DMS 273 treated with DMSO at 0.1 percent for 48 hours (cell line): Measurements from ENCODE around the gene RAPGEF3.

Experiments
- DNase-seq: peaks from one replicate; lab custom pipeline; 2025; lab: John Stamatoyannopoulos, UW

RAPGEF3 gene

DNA sequence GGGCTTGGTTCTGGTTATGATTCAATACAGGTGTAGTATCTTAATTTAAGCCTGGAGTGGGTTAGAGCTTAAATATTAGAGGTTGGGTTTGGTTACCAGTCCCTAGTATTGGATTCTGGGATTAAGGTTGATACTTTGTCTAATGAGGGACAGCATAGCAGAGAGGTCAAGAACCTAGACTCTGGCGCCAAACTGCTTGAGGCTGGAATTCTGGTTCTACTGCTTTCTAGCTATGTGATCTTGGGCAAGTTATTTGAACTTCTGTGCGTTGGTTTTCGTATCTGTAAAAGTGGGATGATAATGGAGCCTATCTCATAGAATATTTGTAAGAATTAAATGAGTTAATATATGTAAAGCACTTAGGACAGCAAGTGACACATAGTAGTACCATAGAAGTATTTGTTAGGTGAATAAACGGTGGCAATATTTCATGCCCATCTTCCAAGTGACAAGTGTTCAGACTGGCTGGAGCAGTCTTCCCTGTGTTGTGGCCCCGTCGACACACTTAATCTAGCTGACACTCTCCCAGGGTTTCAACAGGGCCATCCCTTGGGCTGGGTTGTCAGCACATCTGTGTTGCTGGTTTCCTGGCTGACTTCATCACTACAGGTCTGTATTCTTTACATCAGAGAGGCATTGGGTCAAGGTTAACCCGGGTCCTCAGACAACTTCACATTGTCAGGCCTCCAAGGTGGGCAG lies 36.4 kb downstream of the RAPGEF3 start:
- DNase-seq = no peak

DNA sequence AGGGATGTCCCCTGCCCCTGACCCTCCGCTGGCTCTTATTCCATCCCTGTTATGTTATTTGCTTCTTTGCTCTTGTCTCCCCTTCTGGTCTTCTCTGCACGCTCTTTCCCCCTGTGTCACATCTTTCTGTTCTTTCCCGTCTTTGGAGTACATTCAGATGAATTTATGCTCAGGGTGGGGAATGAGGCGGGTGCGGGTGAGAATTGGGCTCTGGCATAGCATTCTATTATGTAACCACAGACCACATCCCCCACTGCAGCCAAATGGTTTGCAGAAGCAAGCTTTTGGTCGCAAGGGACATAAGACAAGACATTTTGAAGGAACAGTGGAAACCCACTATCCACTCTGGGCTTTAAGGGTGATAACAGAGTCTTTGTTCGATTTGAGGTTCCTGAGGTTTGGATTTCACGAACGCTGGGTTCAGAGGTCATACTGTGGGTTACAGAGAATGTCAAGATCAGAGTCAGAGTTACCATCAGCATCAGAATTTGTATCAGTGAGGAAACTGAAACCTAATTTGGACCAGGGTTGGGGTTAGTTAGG lies 37.2 kb downstream of the RAPGEF3 start:
- no peak for DNase-seq

DNA sequence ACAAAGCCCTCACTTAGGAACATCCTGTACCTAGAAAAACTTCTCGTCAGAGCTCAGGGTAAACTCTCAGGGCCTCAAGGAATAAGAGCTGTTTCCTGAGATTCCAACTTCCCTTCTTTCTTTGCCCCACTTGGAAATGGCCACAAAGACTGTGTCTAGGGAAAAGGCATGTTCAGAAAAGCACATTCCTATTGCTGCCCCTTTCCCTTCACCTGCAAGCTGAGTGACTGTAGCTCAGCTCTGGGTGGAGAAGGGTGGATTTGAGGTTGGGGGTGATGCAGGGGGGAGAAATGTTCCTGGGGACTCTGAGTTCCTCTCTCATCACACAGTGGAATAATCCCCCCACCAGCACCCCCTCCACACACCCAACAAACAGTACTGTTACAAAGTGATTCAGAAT lies 40.1 kb downstream of the RAPGEF3 start:
- no peak for DNase-seq

DNA sequence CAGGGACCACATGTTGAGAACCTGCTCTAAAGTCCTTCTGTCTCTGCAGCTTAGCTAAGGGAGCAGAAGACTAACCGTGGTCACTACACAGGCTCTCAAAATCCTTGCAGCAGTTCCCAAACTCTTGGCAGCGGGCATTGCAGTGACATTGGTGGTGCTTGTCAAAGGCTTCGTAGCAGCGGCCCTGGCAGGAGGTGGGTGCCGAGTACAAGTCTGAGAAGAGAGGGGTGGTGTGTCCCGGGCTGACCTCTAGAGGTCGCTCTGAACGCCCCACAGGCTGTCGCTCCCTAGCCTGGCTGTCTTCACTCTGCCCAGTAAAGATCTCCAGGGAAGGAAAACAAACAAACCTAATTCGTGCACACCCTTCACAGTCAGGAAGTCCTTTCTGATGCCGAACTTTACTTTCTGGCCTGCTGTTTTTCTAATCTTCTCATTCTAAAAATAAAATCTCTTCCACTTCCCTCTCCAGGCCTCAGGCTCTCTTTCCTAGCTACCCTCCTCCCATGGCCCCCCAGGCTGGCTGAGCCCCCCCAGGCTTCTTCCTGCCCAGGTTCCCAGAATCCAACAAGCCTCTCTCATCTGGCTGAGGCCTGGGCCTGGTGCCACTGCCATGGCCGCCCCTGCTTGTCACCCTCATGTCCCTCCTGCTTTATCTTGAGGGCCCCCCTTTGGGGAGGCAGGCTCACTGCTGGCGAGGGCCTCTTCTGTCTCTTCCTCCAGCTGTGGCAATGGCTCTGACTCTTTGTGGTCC lies 41.1 kb downstream of the RAPGEF3 start:
- peak; percentile 24 for DNase-seq

DNA sequence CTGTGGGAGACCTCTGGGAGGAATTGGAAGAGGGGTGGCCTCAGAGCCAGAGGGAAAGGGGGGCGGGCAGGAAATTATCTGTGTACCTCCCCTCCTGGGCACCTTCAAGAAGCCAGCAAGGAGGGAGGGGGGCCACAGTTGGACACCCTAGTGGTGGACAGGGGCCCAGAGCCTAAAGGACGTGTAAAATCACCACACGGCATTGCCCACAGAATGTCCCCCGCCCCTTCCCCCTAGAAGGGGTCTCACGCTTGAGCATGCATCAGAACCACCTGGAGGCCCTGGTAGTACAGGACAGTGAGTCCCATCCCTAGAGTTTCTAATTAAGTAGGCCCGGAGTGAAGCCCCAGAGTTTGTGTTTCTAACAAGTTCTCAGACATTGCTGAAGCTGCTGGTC lies 41.6 kb downstream of the RAPGEF3 start:
- DNase-seq = no peak

DNA sequence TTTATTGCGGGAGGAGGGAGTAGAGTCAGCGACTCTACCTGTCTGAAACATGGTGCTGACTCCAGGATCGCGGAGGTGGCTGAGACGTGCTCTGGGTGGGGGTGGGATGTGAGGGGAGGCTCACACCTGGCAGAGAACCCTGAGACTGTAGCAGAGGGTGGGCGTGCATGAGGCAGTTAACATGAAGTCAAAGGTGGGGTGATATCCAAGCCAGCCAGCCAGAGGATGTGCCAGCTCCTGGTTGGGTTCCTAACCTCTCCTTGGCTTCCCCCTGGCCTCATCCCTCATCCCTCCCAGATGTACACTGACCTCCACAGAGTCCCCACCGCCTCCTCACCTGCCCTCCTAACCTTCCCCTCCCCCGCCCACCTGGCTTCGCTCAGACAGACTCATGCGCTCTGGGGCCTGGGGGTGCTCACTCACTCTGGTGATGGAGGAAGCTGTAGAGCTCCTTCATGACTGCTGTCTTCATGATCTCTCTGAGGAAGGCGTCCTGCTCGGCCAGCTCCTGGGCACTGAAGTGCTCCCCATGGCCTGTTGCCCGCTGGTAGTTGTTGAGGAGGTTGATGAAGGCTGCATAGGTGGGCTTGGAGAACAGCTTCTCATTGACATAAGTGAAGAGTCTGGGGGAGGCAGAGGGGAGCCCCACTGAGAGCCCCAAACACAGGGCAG lies 42.7 kb downstream of the RAPGEF3 start:
- no peak for DNase-seq

DNA sequence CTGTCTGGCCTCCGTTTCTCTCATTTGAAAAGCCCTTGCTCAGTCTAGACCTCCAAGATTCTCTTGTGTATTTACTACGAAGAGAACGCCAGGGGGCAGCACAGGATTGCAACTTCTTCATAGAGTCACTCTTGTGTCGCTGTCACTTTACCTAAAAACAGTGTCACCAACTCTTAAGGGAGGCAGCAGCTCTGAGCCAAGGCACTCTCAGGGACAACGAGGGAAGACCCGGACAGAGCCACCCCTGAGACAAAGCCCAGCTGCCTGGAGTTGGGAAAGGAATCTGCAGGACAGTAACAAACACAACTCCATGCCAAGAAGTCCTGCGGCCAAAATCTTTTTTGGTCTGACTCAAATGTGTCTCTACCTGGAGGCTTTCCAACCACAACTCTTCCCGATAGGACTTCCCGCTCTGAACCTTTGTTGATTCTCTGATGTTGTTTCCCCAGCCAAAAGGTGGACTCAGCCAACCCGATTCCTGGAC lies 43.2 kb downstream of the RAPGEF3 start:
- no peak for DNase-seq

DNA sequence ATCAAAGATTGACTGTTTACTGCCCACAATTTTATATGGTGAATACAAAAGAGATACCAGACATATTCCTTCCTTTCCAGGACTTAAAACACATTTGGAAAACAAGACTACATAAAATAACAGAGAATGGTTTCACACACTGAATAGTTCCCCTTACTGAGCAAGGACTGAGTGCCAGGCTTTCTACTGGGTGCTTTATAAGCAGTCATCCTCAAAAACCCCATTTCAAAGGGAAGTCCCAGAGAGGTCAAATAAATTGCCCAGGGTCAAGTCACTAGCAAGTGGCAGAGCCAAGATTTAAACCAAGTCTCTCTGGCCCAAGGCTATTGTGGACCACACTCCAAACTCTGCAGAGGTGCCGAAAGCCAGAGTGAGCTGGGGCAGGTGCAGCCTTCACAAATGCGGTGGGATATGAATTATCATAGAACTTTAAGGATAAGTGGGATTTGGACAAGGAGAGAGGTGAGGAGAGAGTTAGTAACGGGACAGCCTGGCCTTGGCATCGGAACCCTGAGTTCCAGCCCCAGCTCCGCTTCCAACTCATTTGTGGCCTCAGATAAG lies 43.8 kb downstream of the RAPGEF3 start:
- no peak for DNase-seq

DNA sequence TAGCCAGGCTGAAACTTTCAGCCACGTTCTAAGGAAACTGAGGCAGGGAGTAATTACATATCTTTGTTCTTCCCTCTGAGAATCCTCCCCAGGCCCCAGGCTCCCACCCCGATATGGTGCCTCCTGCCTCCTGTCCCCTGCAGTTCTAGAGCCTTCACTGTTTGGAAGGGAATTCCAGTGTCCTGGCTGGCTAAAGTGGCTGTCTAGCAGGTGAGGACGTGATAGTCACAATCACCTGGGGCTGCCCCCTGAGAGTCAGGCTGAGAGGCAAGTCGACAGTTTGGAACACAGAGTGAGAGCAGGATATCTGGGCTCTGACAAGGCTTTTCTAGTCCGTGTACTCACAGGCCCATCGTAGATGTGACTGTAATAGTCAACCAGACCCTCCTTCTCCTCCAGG lies 46.5 kb downstream of the RAPGEF3 start:
- DNase-seq = no peak

DNA sequence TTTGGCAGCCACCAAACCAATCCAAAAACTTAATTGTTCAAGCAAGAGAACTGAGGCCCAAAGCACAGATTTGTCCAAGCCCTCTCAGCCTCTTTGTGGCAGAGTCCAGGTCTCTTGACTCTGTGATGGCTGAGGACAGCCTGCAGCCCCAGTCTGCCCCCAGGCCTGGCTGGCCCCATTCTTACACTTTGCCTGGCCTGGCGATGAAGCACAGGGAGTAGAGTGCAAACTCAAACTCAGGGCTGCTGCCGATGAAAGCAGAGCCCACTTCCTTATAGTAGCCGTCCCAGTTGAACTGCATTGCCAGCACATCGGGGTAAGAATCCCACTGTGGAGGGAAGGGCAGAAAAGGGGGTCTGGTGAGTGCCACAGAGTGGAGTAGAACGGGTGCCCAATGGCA lies 47.2 kb downstream of the RAPGEF3 start:
- no peak for DNase-seq

DNA sequence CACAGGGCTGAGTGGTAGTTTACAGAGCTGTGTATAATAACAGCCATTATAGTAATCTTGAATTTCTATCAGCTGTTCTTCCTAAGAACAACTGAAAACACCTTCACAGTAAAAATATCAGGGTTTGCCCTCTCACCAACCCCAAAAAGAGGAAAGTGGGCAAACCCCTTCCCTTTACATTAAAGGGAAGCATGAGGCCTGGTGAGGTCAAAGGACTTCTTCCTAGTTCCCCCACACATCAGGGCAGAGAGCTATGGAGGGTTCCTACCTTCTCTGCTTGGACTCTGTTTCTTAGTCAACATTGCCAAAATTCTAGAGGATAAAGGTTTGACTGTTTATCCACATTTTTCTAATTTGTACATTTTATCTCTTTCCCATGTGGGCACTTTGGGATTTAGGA lies 48.4 kb downstream of the RAPGEF3 start:
- no peak for DNase-seq

DNA sequence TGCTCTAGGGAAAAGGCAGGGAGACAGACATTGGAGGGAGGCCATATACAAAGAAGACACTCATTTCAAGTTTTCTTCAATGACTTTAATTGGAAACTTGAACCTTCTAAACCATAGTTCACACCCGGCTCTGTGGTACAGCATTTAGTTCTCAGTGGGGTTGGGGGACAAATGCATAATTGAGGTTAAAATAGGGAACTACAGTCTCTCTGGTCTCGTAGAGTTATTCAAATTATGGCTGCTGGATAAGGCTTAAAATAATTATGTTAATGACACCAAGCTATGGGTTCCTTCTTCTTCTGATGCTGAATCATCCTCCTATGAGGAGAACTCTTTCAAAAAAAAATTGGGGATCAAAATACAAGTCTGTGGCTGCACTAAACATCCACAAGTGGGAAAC lies 49.0 kb downstream of the RAPGEF3 start:
- no peak for DNase-seq

DNA sequence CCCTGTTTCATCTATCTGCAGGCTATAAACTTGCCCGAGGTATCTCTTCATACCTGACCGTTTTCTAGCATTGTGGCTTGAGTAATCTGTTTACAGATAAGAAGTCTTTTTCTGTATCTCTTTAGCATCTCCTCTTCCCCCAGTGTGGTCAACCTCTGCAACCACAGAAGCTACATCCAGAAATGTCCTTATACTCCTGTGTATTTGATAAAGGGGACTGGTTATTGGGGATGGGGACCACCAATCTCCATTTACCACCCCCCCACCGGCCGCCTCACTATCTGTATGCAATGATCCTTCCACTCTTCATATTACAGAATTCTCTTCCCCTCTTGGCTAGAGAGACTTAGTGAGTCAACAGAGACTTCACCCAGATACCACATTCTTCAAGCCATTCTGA lies 49.4 kb downstream of the RAPGEF3 start:
- no peak for DNase-seq

DNA sequence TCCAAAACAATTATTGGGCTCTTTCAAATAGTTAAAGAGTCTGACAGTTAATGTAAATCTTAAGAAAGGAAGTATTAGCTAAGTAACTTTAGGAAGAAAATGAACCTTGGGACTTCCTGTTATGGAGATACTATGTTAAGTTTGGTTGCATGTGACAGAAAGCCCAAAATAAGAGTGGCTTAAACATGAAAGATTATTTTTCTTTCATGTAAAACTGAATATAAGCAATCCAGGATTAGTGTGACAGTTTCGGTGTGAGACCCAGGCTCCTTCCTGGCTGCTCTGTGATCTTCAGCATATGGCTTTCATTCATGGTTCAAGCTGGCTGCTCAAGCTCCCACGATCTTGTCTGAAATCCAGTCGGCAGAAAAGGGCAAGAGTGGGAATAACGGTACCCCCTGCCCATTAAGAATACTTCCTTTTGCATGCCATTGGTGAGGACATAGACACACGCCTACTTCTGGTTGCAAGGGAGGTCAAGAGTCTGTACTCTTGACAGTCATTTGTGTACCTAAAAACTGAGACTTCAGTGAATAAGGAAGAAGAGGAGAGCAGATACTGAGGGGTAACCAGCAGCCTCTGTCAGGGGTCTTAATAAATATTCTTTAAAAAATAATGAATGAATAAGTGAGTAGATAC lies 50.7 kb downstream of the RAPGEF3 start:
- no peak for DNase-seq

DNA sequence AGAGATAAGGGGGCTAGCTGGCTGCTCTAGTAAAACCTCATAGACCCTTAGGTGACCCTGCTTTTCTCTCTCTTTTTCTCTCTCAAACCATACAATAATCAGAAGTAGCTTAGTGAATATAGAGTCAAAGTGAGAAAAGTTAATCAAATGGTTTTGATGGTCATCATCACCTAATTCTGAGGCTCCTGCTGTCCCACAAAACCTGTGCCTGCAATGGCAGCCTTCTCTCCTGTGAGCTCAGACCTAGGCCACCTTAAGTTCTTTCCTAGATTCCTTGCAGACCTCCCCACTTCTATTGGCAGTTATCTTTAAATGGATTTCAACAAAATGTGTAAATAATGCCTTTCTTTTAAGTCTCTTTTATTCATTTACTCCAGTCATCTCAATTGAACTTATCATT lies 51.3 kb downstream of the RAPGEF3 start:
- no peak for DNase-seq

DNA sequence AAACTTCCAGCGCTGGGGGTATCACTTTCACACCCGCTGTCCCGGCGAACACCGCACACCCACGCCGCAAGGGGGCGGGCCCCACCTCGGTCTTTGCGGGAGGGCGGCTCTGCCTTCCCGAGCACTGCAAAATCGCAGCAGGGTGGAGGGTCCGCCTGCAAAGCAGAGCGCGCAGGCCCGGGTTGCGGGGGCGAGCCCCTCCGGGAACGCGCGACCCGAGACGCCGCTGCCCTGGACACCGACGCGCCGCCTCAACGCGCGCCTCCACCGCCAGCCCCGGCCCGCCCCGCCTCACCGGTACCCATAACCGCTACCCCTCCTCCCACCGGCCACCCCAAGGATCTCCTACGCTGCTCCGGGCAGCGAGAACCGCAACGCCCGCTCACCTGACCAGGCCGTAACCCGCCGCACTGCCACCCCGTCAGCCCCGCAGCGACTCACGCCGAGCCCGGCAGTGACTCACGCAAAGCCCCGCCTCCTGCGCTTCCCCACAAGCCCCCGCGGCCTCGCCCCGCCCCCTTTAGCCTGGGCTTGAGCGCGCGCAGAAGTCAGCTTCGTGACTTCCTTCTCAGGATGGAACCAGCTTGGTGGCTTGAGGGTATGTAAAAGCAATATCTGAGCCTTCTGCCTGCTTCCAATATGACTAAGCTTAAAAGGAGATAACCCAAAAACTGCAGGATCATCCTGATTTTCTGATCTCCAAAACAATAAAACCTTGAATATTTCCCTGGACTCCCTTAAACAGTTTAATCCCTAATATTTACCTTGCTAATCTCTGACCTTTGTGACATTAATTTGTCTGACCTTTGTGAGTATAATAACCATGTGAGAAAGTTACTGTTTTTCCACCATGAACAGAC lies 52.9 kb downstream of the RAPGEF3 start, which contains the start of gene RPAP3:
Gene RPAP3, minus strand, starts transcription at position 465 of the 860 bp plus-strand sequence. CDS start 3,190 bp downstream, outside the sequence.
- peak; percentile 58 for DNase-seq

DNA sequence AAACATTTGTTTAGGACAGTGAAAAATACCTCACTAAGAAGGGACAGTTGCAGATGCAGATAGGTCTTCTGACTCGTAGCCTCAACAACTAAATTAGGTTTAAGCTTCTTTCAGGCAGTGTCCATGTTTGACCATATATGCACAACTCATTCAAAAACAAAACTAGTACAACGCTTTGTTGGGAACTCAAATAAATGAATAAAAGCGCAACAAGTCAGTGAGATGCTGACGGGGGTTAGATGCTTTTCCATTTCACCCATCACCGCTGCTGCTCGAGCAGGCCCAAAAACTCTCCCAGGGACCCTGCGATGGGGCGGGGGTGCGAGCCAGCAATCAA lies 53.5 kb downstream of the RAPGEF3 start:
- no peak for DNase-seq

DNA sequence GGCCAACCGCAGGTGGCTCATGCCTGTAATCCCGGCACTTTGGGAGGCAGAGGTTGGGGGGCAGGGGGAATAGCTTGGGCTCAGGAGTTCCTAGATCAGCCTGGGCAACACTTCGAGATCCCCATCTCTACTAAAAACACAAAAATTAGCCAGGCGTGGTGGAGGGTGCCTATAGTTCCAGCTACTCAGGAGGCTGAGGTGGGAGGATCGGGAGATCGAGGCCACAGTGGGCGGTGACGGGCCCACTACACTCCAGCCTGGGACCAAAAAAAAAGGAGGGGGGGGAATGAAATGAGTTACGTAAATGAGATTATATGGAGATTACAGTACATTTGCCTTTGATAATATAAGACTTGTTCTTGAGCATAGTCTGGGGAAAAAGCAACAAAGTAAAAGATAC lies 54.0 kb downstream of the RAPGEF3 start:
- no peak for DNase-seq

DNA sequence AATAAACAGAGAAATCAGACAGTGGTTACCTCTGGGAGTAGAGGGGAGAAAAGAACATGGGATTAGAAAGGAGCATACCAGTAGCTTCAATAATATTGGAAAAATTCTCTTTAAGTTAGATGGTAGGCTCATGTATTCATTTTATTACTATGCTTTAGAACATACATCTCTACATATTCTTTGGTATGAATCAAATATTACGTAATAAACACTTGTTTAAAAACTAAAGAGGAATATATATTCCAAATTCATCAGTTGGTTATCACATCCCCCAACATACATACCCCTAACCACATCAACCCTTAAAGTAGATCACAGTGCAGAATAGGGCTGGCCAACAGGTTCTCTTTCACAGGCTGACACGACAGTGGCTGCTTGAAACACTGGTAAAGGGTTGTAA lies 58.4 kb downstream of the RAPGEF3 start:
- no peak for DNase-seq

DNA sequence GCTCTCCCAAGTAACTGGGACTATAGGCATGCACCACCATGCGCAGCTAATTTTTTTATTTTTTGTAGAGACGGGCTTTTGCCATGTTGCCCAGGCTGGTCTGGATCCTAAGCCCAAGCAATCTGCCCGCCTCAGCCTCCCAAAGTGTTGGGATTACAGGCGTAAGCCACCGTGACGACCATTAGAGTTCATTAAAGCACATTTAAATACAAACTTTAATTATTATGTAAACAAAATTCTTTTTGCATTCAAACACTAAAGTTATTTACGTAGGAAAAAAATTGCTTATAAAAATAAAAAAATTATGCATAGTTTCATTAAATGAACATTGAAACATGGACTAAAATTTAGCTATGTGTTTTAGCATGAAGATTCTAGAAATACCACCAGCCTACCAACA lies 60.0 kb downstream of the RAPGEF3 start:
- no peak for DNase-seq

DNA sequence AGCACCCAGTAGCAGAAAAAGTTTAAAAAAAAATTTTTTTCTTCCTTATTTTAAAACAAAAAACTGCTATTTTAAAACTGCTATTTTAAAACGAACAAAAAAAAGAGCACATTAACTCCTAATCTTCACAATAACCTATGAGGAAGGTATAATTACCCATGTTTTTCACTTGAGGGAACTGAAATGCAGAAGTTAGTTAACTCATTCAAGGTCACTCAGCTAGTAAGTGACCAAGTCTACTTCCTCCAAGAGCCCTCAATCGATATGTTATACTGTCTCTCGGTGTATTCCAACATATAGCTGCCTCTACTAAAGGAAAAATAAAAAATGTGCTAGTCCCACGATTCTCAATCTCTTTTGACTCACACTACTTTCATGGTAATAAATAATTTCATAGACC lies 60.6 kb downstream of the RAPGEF3 start:
- no peak for DNase-seq
